GM21529 (cell line): ENCODE results near the gene ACVR1C.

ENCODE experiments used
- ATAC-seq: cut with Tn5 transposase; IDR thresholded peaks from one replicate; pipeline ENCODE4 v1.9.1; 2021; ENCODE audit not compliant: unreplicated experiment

ACVR1C gene

GRCh38 chr2:157500334-157500733, 128.3 kb downstream of the ACVR1C start:
- no peak for ATAC-seq

GRCh38 chr2:157498483-157498882, 130.2 kb downstream of the ACVR1C start:
- ATAC-seq = no peak

GRCh38 chr2:157497638-157498314, 130.9 kb downstream of the ACVR1C start:
- ATAC-seq = peak; percentile 98

GRCh38 chr2:157492189-157492773, 136.4 kb downstream of the ACVR1C start:
- peak; percentile 99 for ATAC-seq

GRCh38 chr2:157489983-157490382, 138.7 kb downstream of the ACVR1C start:
- no peak for ATAC-seq

GRCh38 chr2:157488877-157489276, 139.8 kb downstream of the ACVR1C start:
- no peak for ATAC-seq

GRCh38 chr2:157487747-157488146, 140.9 kb downstream of the ACVR1C start:
- no peak for ATAC-seq

- no peak for ATAC-seq
Measured at GRCh38 chr2:157487271-157487610, 141.4 kb downstream of the ACVR1C start.

- no peak for ATAC-seq
Measured at GRCh38 chr2:157486596-157487270, 141.9 kb downstream of the ACVR1C start.

GRCh38 chr2:157480182-157480961, 148.3 kb downstream of the ACVR1C start:
- ATAC-seq = peak; percentile 84

GRCh38 chr2:157479081-157480027, 149.3 kb downstream of the ACVR1C start:
- no peak for ATAC-seq

- no peak for ATAC-seq
Measured at GRCh38 chr2:157477919-157478318, 150.7 kb downstream of the ACVR1C start.

GRCh38 chr2:157476953-157477709, 151.5 kb downstream of the ACVR1C start:
- peak; percentile 26 for ATAC-seq
